PC-9 (cell line): ENCODE measurements around the gene DNAH11. TPM values are rescaled to one million over a fixed set of nuclear protein-coding genes. Genes with fewer than 3 reads are reported as not detected.

Experiments used
- BruUV-seq: library from RNA; stranded (reverse); fragments of 400-500 nt; replicated peaks from 2 replicates; lab custom pipeline; 2021; lab: Mats Ljungman, UMichigan
- CTCF ChIA-PET: fragments of 300-600 bp; sonication (Branson Sonifier 250); formaldehyde crosslinking; loops from one replicate; lab custom pipeline; 2022; ENCODE audit warnings: antibody characterized with exemption; lab: Charles Lee
- POLR2A ChIA-PET: fragments of 300-600 bp; sonication (Branson Sonifier 250); formaldehyde crosslinking; loops from one replicate; lab custom pipeline; 2022; ENCODE audit warnings: antibody characterized with exemption; ENCODE audit not compliant: unreplicated experiment; lab: Charles Lee
- DNase-seq, 2 experiments: peaks; one replicate each; pipeline versions ENCODE4 v3.0.0 to v3.0.0-alpha.2; 2015 to 2022; ENCODE audit warnings: mixed read lengths in 1 of 2
- H2AFZ ChIP-seq: fragments of 200-600 bp; sonication (generic); 2 replicates; pipeline ENCODE4 v1.8.1; 2017; ENCODE audit warnings: antibody characterized with exemption
- H3F3A ChIP-seq: fragments of 200-600 bp; sonication (generic); 2 replicates; pipeline ENCODE4 v1.8.1; 2017; ENCODE audit warnings: antibody characterized with exemption, mild to moderate bottlenecking, low read depth; ENCODE audit not compliant: insufficient read depth
- H3K27ac ChIP-seq: fragments of 200-600 bp; sonication (generic); 2 replicates; pipeline ENCODE4 v1.6.1; 2016; ENCODE audit warnings: mixed run types
- H3K27me3 ChIP-seq: fragments of 200-600 bp; sonication (generic); 2 replicates; pipeline ENCODE4 v1.6.1; 2016; ENCODE audit warnings: low read depth, mixed run types; ENCODE audit not compliant: insufficient read depth
- H3K36me3 ChIP-seq: fragments of 200-600 bp; sonication (generic); 2 replicates; pipeline ENCODE4 v1.6.1; 2016; ENCODE audit warnings: low read depth, mixed run types
- H3K4me1 ChIP-seq: fragments of 200-600 bp; sonication (generic); replicated peaks from 2 replicates; pipeline ENCODE4 v1.6.1; 2016; ENCODE audit warnings: mixed run types; ENCODE audit not compliant: insufficient read depth
- H3K4me2 ChIP-seq: fragments of 200-600 bp; sonication (generic); 2 replicates; pipeline ENCODE4 v1.6.1; 2017; ENCODE audit warnings: mixed run types
- H3K4me3 ChIP-seq: fragments of 200-600 bp; sonication (generic); 2 replicates; pipeline ENCODE4 v1.6.1; 2016; ENCODE audit warnings: mixed run types
- H3K79me2 ChIP-seq: fragments of 200-600 bp; sonication (generic); 2 replicates; pipeline ENCODE4 v1.6.1; 2017; ENCODE audit warnings: low read depth, mixed run types
- H3K9me2 ChIP-seq: fragments of 200-600 bp; sonication (generic); 2 replicates; pipeline ENCODE4 v1.8.1; 2017; ENCODE audit warnings: mild to moderate bottlenecking; ENCODE audit not compliant: insufficient read depth
- H3K9me3 ChIP-seq: fragments of 200-600 bp; sonication (generic); 2 replicates; pipeline ENCODE4 v1.8.1; 2016; ENCODE audit warnings: low read depth; ENCODE audit not compliant: insufficient read depth
- H4K20me1 ChIP-seq: fragments of 200-600 bp; sonication (generic); 2 replicates; pipeline ENCODE4 v1.8.1; 2017; ENCODE audit not compliant: insufficient read depth
- CTCF ChIP-seq: fragments of 200-600 bp; sonication (generic); conservative IDR thresholded peaks from 2 replicates; pipeline ENCODE4 v1.6.1; 2017; ENCODE audit warnings: mixed run types, antibody characterized with exemption, mild to moderate bottlenecking, moderate library complexity
- EZH2 ChIP-seq: fragments of 200-600 bp; sonication (generic); IDR thresholded peaks from 2 replicates; pipeline ENCODE4 v1.8.0; 2017; ENCODE audit warnings: antibody characterized with exemption, low read depth
- intact Hi-C: fragments of 100-400 bp; cut with micrococcal nuclease; formaldehyde crosslinking; loops from one replicate; pipeline ENCODE4 v1.10.0; 2022; ENCODE audit not compliant: unreplicated experiment
- total RNA-seq: library from RNA; stranded (reverse); gene quantifications from 2 replicates; pipeline ENCODE4 v1.2.3, GENCODE V29; 2021

DNAH11 gene
- total RNA-seq, 1 experiment from 2014 or later: not detected

DNA sequence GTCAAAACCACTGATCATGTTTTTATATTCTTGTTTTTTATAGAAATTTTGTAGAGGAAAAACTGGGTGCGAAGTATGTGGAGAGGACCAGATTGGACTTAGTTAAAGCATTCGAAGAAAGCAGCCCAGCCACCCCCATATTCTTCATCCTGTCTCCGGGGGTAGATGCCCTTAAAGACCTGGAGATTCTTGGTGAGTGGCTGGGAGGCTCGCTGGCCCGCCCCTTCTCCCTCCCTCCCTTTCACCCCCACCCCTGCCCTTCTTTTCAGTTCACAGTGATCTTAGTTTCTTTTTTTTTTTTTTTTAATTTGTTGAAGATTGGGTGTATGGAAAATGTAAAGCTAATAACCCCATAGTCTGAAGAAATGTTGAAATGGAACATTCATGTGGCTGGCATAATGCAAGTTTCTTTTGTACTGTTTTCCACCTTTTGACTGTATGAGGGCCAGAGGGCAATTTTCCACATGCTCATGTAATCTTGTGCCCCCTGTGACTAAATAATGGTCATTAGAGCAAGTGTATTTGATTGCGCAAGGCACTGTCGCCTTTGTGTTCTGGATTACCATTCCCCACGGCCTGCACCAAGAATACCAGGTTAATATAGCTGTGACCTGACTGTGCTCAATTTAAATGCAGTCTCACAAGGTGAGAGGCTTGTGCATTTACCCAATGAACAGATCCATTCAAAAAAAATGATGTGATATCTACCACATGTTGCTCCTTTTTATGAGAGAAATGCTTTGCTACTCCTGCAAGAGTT is 325.2 kb downstream of the DNAH11 start:
- H3K27me3 ChIP-seq: no peaks in the 10 kb centered on the region
- POLR2A ChIA-PET: interaction anchor here (0.6 kb wide), 2 partner anchors 250 to 472 kb away, joined by 3 to 7 read pairs; no protein-coding TSS in a partner anchor

GRCh38 chr7:21868576-21868850 is 325.7 kb downstream of the DNAH11 start:
- Histone ChIP-seq H3K36me3 (no peaks in the 10 kb centered on the region), H3K4me1 (0 out of 2 replicates have a peak, but pooled peaks cover 11% of the 10 kb centered on the region), H3K27me3 (no peaks in the 10 kb centered on the region), H4K20me1 (no peaks in the 10 kb centered on the region), H3K4me2 (no peak overlapping the region), H3K4me3 (no peak overlapping the region), H3K9me2 (no peaks in the 10 kb centered on the region), H3K9me3 (no peaks in the 10 kb centered on the region), H3K27ac (no peak overlapping the region), H2AFZ (no peak overlapping the region), H3K79me2 (no peaks in the 10 kb centered on the region), H3F3A (no peaks in the 10 kb centered on the region)
- CTCF ChIA-PET: interaction anchor here (0.7 kb wide), 1 partner anchor 584 kb away, joined by 7 read pairs; no protein-coding TSS in a partner anchor
- TF ChIP-seq EZH2: no peak
- TF ChIP-seq CTCF: no peak
- BruUV-seq: no TSS peak
- no peak for DNase-seq
- intact Hi-C loops: no loop called here
- POLR2A ChIA-PET: no interaction called here

More for the DNA sequence above, 325.2 kb downstream of the DNAH11 start:
- Histone ChIP-seq H4K20me1 (no peaks in the 10 kb centered on the region), H3K36me3 (no peaks in the 10 kb centered on the region), H3K79me2 (no peaks in the 10 kb centered on the region), H3K9me2 (no peaks in the 10 kb centered on the region), H3K4me3 (no peak overlapping the region), H2AFZ (no peak overlapping the region), H3F3A (no peaks in the 10 kb centered on the region), H3K4me2 (no peak overlapping the region), H3K27ac (no peak overlapping the region), H3K4me1 (0 out of 2 replicates have a peak, but pooled peaks cover 11% of the 10 kb centered on the region), H3K9me3 (no peaks in the 10 kb centered on the region)
- TF ChIP-seq CTCF: no peak
- TF ChIP-seq EZH2: no peak
- intact Hi-C loops: no loop called here
- no peak for DNase-seq
- CTCF ChIA-PET: interaction anchor here (0.7 kb wide), 1 partner anchor 585 kb away, joined by 7 read pairs; no protein-coding TSS in a partner anchor
- no TSS peak for BruUV-seq

GRCh38 chr7:21869785-21870402 is 327.1 kb downstream of the DNAH11 start:
- no peak for TF ChIP-seq EZH2
- no peak for TF ChIP-seq CTCF
- Histone ChIP-seq H3K27ac (no peak overlapping the region), H4K20me1 (no peaks in the 10 kb centered on the region), H3K9me2 (no peaks in the 10 kb centered on the region), H3K27me3 (no peaks in the 10 kb centered on the region), H2AFZ (no peak overlapping the region), H3K36me3 (no peaks in the 10 kb centered on the region), H3K4me1 (0 out of 2 replicates have a peak, but pooled peaks cover 11% of the 10 kb centered on the region), H3K9me3 (no peaks in the 10 kb centered on the region), H3K79me2 (no peaks in the 10 kb centered on the region), H3F3A (no peaks in the 10 kb centered on the region), H3K4me2 (no peak overlapping the region), H3K4me3 (no peak overlapping the region)
- no peak for DNase-seq
- ChIA-PET CTCF (no interaction called here), POLR2A (no interaction called here)
- intact Hi-C loops: no loop called here
- no TSS peak for BruUV-seq
